Breast epithelium (tissue), 4 donors: ENCODE data around the gene VLDLR. TPM values are rescaled to one million over a fixed set of nuclear protein-coding genes. Genes with fewer than 3 reads are reported as not detected.

Experiments
- DNase-seq, 2 donors: peaks; one replicate each; pipeline ENCODE4 v3.0.0-alpha.2; 2019; ENCODE audit warnings: low spot score in 2 of 2
- H3K27ac ChIP-seq, 2 donors: fragments of 200-600 bp; sonication (generic) in 1 of 2; one replicate each; pipeline ENCODE4 v1.5.1; 2016 to 2019; ENCODE audit warnings: mild to moderate bottlenecking in 1 of 2
- H3K27me3 ChIP-seq, 2 donors: fragments of 200-600 bp; sonication (generic) in 1 of 2; one replicate each; pipeline versions ENCODE4 v1.5.1 to v1.6.0; 2017 to 2019; ENCODE audit warnings: control low read depth in 1 of 2, mild to moderate bottlenecking in 1 of 2
- H3K36me3 ChIP-seq: fragments of 200-600 bp; one replicate; pipeline ENCODE4 v1.5.1; 2019
- H3K4me1 ChIP-seq, 2 donors: fragments of 200-600 bp; sonication (generic); one replicate each; pipeline ENCODE4 v1.5.1; 2016 to 2019; ENCODE audit warnings: control low read depth in 1 of 2
- H3K4me3 ChIP-seq, 3 donors: fragments of 200-600 bp; sonication (generic); 1 replicate in 2 of 3; 2 replicates in 1 of 3; pipeline ENCODE4 v1.5.1; 2016 to 2019; ENCODE audit warnings: mild to moderate bottlenecking in 3 of 3, moderate library complexity in 2 of 3
- H3K9me3 ChIP-seq, 2 donors: fragments of 200-600 bp; sonication (generic) in 1 of 2; one replicate each; pipeline ENCODE4 v1.5.1; 2016 to 2019; ENCODE audit warnings: control low read depth in 1 of 2
- CTCF ChIP-seq, 3 donors: fragments of 450-650 bp; IDR thresholded peaks; one replicate each; pipeline ENCODE4 v1.5.1; 2016 to 2017; ENCODE audit warnings: antibody characterized with exemption in 3 of 3, mild to moderate bottlenecking in 3 of 3, moderate library complexity in 3 of 3
- POLR2A ChIP-seq: fragments of 450-650 bp; IDR thresholded peaks from one replicate; pipeline ENCODE4 v1.6.1; 2016; ENCODE audit warnings: antibody characterized with exemption, mild to moderate bottlenecking, moderate library complexity
- POLR2AphosphoS5 ChIP-seq, 3 donors: sonication (generic); formaldehyde crosslinking; IDR thresholded peaks; one replicate each; pipeline ENCODE4 v1.6.1; 2017; ENCODE audit warnings: antibody characterized with exemption in 3 of 3
- intact Hi-C: fragments of 100-400 bp; cut with DNase I; formaldehyde crosslinking; loops from one replicate; pipeline ENCODE4 v1.15.1; 2023; ENCODE audit warnings: low total_unique reads
- total RNA-seq, 3 donors: library from RNA; depleted of rRNA; stranded (reverse); fragments of >200 nt; gene quantifications; one replicate each; pipeline ENCODE4 v1.1.0, GENCODE V29; 2016

The VLDLR gene
- total RNA-seq, 3 donors from 2014 or later = 6.7 to 11.7 (median 7.5) TPM

GRCh38 chr9:2610985-2611384, 10.6 kb upstream of the VLDLR start:
- no peaks in the 10 kb centered on the region for H3K36me3 ChIP-seq
- intact Hi-C loops = no loop called here
- H3K4me1 ChIP-seq = no peaks in the 10 kb centered on the region
- no peak for DNase-seq
- H3K9me3 ChIP-seq = no peaks in the 10 kb centered on the region
- H3K27ac ChIP-seq = no peak overlapping the region
- H3K4me3 ChIP-seq = no peak overlapping the region
- TF ChIP-seq POLR2AphosphoS5 (IDR thresholded peaks at IDR 0.05) (no peak), CTCF (IDR thresholded peaks at IDR 0.05) (no peak), POLR2A (no peak)
- H3K27me3 ChIP-seq = no peaks in the 10 kb centered on the region

- Histone ChIP-seq H3K36me3 (no peaks in the 10 kb centered on the region), H3K9me3 (no peaks in the 10 kb centered on the region), H3K27ac (no peak overlapping the region), H3K27me3 (no peaks in the 10 kb centered on the region), H3K4me1 (no peaks in the 10 kb centered on the region), H3K4me3 (no peak overlapping the region)
- no peak for DNase-seq
- intact Hi-C loops = no loop called here
- no peak for TF ChIP-seq POLR2AphosphoS5 (IDR thresholded peaks at IDR 0.05)
- TF ChIP-seq POLR2A = no peak
- no peak for TF ChIP-seq CTCF (IDR thresholded peaks at IDR 0.05)
These were observed 9.6 kb upstream of the VLDLR start for GRCh38 chr9:2611961-2612360.

GRCh38 chr9:2613730-2614271, 7.8 kb upstream of the VLDLR start:
- no peak for DNase-seq
- no peaks in the 10 kb centered on the region for H3K36me3 ChIP-seq
- H3K27me3 ChIP-seq = no peaks in the 10 kb centered on the region
- H3K27ac ChIP-seq = no peak overlapping the region
- intact Hi-C loops = no loop called here
- no peak for TF ChIP-seq CTCF (IDR thresholded peaks at IDR 0.05)
- TF ChIP-seq POLR2A = no peak
- TF ChIP-seq POLR2AphosphoS5 (IDR thresholded peaks at IDR 0.05) = no peak
- no peak overlapping the region for H3K4me3 ChIP-seq
- no peaks in the 10 kb centered on the region for H3K9me3 ChIP-seq
- no peaks in the 10 kb centered on the region for H3K4me1 ChIP-seq

- Histone ChIP-seq H3K4me1 (no peaks in the 10 kb centered on the region), H3K4me3 (no peak overlapping the region), H3K36me3 (no peaks in the 10 kb centered on the region), H3K9me3 (no peaks in the 10 kb centered on the region), H3K27ac (no peak overlapping the region), H3K27me3 (no peaks in the 10 kb centered on the region)
- TF ChIP-seq POLR2AphosphoS5 (IDR thresholded peaks at IDR 0.05) (no peak), POLR2A (no peak), CTCF (IDR thresholded peaks at IDR 0.05) (no peak)
- intact Hi-C loops = no loop called here
- no peak for DNase-seq
These were observed 6.1 kb upstream of the VLDLR start for GRCh38 chr9:2615497-2615896.

- no peaks in the 10 kb centered on the region for H3K4me1 ChIP-seq
- intact Hi-C loops = no loop called here
- no peak for DNase-seq
- no peak overlapping the region for H3K4me3 ChIP-seq
- no peaks in the 10 kb centered on the region for H3K36me3 ChIP-seq
- no peaks in the 10 kb centered on the region for H3K27me3 ChIP-seq
- no peaks in the 10 kb centered on the region for H3K9me3 ChIP-seq
- H3K27ac ChIP-seq = no peak overlapping the region
- TF ChIP-seq POLR2AphosphoS5 (IDR thresholded peaks at IDR 0.05) (no peak), POLR2A (no peak), CTCF (IDR thresholded peaks at IDR 0.05) (no peak)
These were observed 4.8 kb upstream of the VLDLR start for GRCh38 chr9:2616692-2617377.
